H1 (cell line): ENCODE measurements around the gene IRAK1BP1. TPM values are rescaled to one million over a fixed set of nuclear protein-coding genes. Genes with fewer than 3 reads are reported as not detected.

ENCODE experiments used
- CBX5 ChIP-seq: fragments of 300-800, 300-1000 bp; sonication (generic); IDR thresholded peaks from 2 replicates; pipeline ENCODE4 v1.7.1; 2016; ENCODE audit warnings: antibody characterized with exemption, low read length, low read depth
- CEBPB ChIP-seq: IDR thresholded peaks from 2 replicates; pipeline ENCODE4 v1.6.1; 2012; ENCODE audit warnings: low read depth, low read length
- POLR2AphosphoS5 ChIP-seq: IDR thresholded peaks from 2 replicates; pipeline ENCODE4 v1.6.1; 2011; ENCODE audit warnings: low read depth, low read length
- TAF7 ChIP-seq: optimal IDR thresholded peaks from 2 replicates; pipeline ENCODE3; 2011; ENCODE audit warnings: low read depth, mild to moderate bottlenecking, inconsistent platforms, low read length, moderate library complexity, borderline replicate concordance
- polyA plus RNA-seq, 7 experiments: library from polyadenylated mRNA; depleted of rRNA in 3 of 7; stranded (reverse) in 5 of 7; unstranded in 2 of 7; fragments of >200 nt in 5 of 7; fragments of 200-250 nt in 2 of 7; gene quantifications; 1 replicate in 5 of 7; 2 replicates in 1 of 7; 4 replicates in 1 of 7; pipeline versions ENCODE4 v1.2.1 to v1.2.3, GENCODE V29; 2011 to 2013; ENCODE audit warnings: missing spikeins in 2 of 7, mixed read lengths in 2 of 7
- total RNA-seq: library from RNA; stranded (reverse); fragmentation: NEBNext Ultra II Directional; extraction: Animal tissue kit (Norgen Biotek cat#: 25700); gene quantifications from 2 replicates; pipeline ENCODE4 v1.2.1, GENCODE V29; 2021
- TF ChIP-seq, protein P1 (sequence below): IDR thresholded peaks from 2 replicates; pipeline ENCODE4 v1.6.1; 2011; ENCODE audit warnings: low read length, improper control_type of control experiment

The IRAK1BP1 gene
- total and polyA plus RNA-seq, 2 of the 8 experiments (the other 6 are each of a cell fraction or from before 2014, with no cell fraction given), result 3.7 to 4.7 TPM

DNA sequence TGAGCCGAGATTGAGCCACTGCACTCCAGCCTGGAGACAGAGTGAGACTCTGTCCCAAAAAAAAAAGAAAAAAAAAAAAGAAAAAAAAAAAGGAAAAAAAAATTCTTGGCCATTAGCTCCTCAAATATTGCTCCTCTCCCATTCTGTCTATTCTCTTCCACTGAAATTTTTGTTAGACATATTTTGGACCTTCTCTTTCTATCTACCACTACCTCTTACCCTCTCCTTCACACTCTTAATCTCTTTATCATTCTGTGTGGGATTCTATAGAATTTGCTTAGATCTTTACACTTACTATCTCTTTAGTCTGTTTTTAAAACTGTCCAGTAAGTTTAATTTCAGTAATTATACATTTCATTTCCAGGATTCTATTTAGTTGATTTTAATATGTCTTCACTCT, 85.0 kb downstream of the IRAK1BP1 start (continued):
- TF ChIP-seq, protein P1, sequence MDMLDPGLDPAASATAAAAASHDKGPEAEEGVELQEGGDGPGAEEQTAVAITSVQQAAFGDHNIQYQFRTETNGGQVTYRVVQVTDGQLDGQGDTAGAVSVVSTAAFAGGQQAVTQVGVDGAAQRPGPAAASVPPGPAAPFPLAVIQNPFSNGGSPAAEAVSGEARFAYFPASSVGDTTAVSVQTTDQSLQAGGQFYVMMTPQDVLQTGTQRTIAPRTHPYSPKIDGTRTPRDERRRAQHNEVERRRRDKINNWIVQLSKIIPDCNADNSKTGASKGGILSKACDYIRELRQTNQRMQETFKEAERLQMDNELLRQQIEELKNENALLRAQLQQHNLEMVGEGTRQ, result no peak
- TF ChIP-seq CEBPB (no peak), POLR2AphosphoS5 (no peak), TAF7 (no peak), CBX5 (no peak)

Other genes with a start within 250 kb of the IRAK1BP1 start
- 54.2 and 56.2 TPM in 2 replicates for gene PHIP, start 210.7 kb downstream of the IRAK1BP1 start, total RNA-seq
- 5.1 and 7.3 TPM in 2 replicates for gene PHIP, start 210.7 kb downstream of the IRAK1BP1 start, polyA plus RNA-seq (2011; rRNA removed)